Activated CD8-positive, alpha-beta memory T cell treated with anti-CD3 and anti-CD28 coated beads, Interleukin-2, amount 50 U/mL, for 48 hours (primary cell): ENCODE data around the gene KIF1B.
A peak's percentile ranks its signal among the peaks of the same experiment; 100 is the strongest.
"Not testable (repeated sequence)": the region's sequence is repeated elsewhere in the genome, so short reads cannot be mapped to it uniquely, and the experiment has no call there.

Experiments
- DNase-seq: peaks from one replicate; pipeline ENCODE4 v3.0.0-alpha.2; 2020

Gene KIF1B

DNA sequence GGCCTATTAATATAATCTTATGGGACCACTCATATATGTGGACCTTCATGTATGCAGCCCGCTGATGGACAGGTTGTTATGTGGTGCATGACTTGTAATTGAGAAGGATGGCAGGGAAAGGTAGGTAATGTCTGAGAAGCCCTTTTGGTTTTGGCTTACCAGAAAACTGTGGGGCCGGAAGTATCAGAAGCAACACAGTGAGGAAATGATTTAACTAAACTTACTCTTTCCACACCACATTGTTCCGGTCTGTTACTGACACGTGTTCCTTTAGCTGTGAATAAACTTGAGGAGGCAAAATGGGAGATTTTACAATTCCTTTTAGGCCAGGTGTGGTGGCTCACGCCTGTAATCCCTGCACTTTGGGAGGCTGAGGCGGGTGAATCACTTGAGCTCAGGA, 32.4 kb downstream of the KIF1B start:
- DNase-seq = no peak

DNA sequence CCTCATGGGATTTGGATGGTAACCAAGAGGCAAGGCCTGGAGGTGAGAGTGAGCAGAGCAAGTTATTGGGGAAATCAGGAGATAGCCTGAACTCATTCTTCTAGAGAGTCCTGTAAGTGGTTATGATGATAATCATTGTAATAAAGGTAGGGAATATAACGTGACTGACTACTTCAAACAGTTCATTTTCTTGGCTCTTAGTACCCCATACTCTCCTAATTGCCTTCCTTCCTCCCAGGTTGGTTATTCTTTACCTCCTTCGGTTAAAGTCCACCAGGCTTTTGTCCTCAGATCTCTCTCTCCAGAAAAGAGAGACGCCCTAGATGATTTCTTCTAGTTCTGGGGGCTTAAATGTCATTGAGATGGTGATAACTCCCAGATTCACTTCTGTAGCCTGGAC, 35.3 kb downstream of the KIF1B start:
- DNase-seq = no peak

DNA sequence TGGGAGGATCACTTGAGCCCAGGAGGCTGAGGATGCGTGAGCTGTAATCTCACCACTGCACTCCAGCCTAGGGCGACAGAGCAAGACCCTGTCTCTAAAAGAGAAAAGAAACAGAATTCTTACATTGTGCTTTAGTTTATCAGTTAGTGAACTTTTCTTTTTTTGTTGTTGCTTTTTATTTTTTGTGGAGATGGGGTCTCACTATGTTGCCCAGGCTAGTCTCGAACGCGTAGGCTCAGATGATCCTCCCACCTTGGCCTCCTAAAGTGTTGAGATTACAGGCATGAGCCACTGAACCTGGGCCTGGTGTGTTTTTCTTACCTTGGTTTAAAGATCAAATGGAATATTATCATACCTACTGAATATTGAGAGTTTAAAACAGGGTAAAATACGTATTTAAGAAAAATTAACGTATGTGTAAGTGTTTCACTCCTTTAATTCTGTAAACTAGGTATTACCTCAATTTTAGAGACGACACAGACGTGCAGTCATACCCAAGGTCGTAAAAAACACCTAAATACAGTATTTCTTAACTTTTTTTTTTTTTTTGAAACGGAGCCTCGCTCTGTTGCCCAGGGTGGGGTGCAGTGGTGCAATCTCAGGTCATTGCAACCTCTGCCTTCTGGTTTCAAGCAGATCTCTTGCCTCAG, 39.6 kb downstream of the KIF1B start:
- no peak for DNase-seq

DNA sequence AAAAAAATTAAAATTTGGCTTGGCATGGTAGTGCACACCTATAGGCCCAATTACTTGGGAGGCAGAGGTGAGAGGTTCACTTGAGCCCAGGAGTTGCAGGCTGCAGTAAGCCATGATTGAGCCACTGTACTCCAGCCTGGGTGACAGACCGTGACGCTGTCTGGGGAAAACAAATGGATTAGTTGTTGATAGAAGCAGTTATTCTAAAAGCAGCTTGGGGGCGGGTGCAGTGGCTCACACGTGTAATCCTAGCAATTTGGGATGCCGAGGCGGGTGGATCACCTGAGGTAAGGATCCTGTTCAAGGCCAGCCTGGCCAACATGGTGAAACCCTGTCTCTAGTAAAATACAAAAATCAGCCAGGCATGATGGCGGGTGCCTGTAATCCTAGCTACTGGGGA, 40.3 kb downstream of the KIF1B start:
- no peak for DNase-seq

DNA sequence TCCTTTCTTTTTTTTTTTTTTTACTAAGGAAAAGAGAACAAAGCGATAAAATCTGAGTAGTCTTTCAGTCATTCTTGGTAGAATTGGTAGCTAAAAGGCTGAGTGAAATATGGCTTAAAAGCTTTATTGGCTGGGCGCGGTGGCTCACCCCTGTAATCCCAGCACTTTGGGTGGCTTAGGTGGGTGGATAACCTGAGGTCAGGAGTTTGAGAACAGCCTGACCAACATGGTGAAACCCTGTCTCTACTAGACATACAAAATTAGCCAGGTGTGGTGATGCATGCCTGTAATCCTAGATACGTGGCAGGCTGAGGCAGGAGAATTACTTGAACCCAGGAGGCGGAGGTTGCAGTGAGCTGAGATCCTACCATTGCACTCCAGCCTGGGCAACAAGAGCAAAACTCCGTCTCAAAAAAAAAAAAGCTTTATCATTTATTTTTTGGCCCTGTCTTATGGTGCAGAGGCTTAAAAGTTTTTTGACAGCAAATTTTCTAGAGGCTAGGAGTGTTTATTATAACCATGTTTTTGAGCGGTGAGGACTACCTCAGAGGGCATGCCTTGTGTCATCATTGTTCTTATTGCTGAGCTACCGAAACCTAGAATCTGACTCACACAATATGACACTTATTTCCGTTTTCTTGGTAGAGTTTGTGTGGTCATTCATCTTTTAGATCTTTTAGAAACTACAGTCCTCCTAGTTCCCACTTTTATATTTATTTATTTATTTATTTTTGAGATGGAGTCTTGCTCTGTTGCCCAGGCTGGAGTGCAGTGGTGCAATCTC, 41.1 kb downstream of the KIF1B start:
- not testable (repeated sequence) for DNase-seq

DNA sequence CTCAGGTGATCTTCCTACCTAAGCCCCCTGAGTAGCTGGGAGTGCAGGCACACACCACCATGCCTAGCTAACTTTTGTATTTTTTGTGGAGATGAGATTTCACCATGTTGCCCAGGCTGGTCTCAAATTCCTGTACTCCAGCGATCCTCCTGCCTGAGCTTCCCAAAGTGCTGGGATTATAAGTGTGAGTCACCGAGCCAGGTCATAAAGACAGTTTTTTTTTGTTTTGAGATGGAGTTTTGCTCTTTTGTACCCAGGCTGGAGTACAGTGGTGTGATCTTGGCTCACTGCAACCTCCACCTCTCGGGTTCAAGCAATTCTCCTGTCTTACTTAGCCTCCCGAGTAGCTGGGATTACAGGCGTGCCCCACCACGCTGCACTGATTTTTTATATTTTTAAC, 42.1 kb downstream of the KIF1B start:
- no peak for DNase-seq

DNA sequence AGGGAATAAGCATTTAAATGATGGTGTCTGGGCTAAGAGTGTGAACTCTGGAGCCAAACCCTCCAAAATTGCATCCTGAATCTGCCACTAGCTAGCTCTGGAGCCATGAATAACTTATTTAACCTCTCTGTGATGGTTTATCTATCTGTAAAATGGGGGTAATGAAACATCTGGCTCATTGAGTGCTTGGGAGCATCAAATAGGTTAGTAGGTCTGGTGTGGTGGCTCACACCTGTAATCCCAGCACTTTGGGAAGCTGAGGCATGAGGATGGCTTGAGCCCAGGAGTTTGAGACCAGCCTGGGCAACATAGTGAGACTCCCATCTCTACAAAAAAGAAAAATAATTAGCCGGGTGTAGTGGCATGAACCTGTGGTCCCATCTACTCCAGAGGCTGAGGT, 42.8 kb downstream of the KIF1B start:
- no peak for DNase-seq

DNA sequence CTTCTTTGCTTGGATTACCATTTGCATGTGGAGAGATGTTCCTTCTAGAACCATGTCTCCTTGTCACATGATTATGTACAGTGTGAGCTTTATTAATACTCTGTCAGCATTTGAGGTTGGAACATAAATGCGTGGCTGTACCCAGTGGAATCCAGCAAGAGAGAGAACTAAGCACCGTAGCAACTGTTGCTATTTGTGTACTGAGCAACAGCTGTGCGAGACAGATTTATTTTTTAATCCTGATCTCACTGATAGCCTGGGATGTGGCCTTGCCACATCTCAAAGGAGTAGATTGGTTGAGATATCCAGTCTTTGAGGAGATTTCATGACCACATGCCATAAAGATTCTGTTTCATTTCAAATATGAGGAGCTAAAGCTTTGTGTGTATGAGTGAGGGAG, 43.4 kb downstream of the KIF1B start:
- no peak for DNase-seq

DNA sequence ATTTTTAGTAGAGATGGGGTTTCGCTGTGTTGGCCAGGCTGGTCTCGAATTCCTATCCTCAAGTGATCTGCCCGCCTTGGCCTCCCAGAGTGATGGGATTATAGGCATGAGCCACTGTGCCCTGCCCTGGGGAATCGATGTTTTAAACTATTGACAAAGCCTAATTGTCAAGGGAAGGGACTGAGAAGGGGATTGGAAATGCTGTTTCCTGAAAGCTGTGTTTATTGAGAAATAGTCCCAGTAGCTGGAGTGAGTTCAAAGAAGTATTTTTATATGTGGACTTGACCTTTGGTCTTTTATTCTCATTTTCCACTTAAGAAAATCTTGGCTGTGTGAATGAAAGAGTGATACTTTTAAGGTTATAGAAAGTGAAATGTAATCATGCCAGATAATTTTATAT, 47.5 kb downstream of the KIF1B start:
- DNase-seq = no peak

DNA sequence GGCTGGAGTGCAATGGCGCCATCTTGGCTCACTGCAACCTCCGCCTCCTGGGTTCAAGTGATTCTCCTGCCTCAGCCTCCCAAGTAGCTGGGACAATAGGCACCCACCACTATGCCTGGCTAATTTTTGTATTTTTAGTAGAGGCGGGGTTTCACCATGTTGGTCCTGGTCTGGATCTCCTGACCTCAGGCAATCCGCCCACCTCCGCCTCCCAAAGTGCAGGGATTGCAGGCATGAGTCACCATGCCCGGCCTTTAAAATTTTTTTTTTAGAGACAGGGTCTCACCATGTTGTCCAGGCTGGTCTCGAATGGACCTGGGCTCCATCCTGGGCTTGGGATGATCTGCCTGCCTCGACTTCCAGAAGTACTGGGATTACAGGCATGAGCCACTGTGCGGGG, 49.2 kb downstream of the KIF1B start:
- not testable (repeated sequence) for DNase-seq

DNA sequence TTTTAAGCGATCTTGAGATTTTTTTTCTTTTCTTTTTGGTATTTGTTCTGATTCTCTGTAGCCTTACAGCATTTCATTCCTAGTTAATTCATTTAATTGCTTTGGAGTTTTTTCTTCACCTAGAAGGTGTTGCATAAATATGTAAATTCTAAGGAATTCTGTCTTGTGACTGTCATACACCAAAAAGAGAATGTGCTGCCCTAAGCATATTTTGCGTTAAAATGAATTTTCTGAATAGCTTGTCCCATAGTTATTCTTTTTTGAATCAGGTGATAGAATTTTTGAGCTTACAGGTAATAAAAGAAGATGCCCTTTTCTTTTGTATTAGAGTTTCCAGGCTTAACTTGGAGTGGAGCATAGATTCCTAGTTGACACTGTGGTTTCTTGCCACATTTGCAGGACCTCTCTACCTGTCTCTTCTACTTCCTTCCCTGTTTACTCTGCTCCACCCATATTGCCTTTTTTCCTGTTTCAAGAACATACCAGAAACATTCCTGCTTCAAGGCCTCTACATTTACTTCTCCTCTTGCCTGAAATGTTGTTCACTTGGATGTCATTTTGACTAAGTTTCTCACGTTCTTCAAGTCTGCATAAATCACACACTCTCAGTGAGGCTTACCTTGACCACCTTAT, 53.2 kb downstream of the KIF1B start:
- DNase-seq = no peak

DNA sequence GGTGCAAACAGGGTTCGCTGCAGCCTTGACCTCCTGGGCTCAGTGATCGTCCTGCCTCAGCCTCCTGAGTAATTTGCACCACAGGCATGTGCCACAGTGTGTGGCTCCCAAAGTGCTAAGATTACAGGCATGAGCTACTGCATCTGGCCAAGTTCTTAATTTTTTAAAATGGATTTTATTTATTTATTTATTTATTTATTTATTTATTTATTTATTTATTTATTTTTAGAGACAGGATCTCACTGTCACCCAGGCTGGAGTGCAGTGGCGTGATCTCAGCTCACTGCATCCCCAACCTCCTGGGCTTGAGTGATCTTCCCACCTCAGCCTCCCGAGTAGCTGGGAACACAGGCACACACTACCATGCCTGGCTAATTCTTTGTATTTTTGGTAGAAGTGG, 54.7 kb downstream of the KIF1B start:
- no peak for DNase-seq

DNA sequence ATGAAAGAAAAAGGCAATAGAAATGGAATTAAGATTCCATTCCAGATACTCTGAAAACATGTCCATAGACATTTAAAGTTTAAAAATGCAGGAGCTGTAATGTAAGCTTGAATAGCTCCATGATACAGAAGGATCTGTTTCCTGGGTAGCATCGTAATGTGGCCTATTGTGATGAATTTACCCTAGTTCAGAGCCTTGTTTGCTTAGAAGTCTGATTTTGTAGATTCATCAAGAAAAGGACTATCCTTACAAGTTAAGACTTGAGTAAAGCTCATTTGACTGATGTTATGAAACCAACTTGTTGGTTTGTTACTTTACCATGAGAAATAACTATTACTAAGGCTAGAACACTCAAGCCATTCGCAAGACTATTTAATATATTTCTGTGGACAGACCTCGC, 55.5 kb downstream of the KIF1B start:
- no peak for DNase-seq

DNA sequence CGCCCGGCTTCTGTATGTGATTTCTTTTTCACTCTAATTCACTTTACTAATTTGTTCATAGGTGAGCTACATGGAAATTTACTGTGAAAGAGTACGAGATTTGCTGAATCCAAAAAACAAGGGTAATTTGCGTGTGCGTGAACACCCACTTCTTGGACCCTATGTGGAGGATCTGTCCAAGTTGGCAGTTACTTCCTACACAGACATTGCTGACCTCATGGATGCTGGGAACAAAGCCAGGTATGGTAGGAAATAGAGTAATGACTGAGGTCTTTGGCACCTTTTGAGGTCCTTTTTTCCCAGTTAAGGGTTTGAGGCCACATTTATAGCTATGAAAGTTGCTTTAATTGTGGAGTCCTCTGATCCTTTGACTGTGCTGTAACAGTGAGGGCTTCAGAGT, 56.9 kb downstream of the KIF1B start:
- DNase-seq = no peak

DNA sequence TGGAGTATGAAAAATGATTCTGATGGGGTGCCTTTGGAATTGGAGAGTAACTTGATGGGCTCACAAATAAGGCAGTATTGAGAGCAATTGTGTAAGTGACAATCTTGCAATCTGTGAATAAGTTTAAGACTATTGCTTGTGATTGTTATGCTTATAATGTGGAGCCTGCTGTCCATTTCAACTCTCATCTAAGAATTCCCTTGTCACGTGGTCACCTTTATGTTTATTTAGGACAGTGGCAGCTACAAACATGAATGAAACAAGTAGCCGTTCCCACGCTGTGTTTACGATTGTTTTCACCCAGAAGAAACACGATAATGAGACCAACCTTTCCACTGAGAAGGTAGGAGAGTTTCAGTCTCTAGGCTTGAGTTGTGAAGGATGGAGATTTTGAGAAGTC, 57.6 kb downstream of the KIF1B start:
- no peak for DNase-seq

DNA sequence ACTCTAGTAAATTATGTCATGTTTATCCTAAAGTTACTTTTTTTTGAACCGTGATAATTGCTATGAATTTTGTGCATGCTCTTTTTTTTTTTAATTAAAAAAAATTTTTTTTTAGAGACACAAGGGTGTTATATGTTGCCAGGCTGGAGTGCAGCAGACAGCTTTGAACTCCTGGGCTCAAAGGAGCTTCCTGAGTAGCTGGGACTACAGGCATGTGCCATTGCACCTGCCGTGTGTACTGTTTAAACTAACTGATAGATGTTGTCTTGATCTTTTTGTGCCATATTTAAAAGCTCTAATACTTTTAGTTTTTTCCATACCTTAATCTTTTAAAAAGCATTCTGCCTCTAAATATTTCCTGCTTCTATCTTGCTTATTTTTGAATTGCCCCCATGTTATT, 60.7 kb downstream of the KIF1B start:
- no peak for DNase-seq

DNA sequence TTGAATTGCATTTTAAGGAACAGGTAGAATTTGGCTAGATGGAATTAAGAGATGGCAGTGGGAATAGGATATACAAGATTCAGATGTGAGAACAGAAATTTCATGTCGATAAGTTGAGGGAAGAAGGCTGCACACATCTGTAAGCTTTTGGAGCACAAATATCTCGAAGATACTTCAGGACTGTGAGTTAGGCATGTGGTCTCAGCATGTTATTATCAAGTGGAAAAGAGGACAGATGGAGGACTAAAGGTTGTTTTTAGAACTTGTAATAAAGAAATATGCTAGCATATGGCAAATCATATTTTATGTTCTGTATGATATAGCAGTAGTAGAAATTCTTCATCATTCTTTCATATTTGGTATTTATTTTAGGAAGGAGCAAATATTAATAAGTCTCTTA, 61.5 kb downstream of the KIF1B start:
- no peak for DNase-seq

DNA sequence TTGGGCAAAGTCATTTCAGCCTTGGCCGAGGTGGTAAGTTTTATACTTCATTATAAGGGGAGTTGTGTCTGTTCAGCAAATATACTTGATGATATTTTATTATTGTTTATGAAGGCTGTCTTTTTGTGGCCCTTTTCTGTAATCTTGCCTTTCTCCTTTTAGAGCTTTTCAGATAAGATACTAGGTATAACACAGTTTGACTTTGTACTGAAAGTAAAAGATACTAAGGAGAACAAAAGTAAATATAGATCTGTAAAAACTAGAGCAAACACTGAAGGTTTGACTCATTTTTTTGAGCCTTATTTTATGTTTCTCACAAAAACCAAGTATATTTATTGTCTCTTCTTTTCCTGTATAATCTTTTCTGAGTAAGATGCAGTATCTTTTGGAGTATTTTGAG, 61.9 kb downstream of the KIF1B start:
- no peak for DNase-seq

DNA sequence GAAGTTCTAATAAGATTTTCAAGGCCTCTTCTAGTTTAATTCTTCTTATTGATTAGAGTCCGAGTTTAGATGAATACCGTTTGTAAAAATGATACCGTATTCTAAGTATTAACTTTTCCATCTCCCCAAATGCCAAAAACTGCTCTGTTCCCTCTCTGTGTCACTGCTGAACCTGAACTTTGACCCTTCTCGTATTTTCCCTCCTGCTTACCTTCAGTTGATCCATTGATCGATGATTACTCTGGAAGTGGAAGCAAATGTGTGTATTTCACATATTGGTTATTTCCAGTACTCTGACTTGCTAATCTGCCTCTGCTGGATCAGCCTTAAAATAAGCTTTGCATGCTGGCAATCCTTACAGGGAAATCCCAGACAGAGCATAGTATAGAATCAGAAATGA, 68.5 kb downstream of the KIF1B start:
- no peak for DNase-seq

DNA sequence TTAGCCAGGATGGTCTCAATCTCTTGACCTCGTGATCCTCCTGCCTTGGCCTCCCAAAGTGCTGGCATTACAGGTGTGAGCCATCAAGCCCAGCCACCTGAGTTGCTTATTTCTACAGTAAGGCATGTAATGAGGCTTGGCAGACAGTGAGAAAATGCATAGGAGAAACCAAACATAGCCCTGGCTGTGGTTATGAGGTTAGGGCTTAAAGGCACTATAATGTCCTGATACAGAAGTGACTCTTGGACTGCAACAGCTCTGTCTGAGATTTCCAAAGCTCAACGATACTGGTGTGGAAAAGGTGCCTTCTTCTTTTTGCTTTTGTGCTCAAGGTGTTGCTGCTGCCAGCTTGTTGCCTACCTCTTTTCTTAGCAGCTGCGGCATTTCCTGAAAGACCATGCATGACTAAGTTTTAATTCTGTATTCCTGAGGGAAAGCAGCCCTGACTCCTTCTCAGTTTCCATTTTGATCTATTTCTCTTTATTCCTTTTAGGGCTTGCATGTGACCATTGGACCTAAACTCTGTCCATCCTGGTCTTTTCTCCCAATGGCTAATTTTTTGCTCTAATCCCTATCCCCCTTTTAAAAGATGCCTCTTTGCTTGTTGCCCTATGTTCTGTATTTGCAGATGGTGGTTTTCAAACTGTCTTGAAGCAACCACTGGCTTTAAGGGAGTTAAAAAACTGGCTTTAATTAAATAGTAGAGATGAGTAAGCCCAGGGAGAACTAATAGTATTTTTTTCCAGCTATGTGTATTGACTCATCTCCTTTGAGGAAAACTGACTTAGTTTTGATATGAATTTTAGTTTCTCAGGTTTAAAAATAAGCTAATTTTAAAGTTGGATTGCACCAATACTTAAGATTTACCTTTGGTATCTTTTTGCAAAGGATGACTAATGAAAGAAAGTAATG, 70.3 kb downstream of the KIF1B start:
- no peak for DNase-seq

DNA sequence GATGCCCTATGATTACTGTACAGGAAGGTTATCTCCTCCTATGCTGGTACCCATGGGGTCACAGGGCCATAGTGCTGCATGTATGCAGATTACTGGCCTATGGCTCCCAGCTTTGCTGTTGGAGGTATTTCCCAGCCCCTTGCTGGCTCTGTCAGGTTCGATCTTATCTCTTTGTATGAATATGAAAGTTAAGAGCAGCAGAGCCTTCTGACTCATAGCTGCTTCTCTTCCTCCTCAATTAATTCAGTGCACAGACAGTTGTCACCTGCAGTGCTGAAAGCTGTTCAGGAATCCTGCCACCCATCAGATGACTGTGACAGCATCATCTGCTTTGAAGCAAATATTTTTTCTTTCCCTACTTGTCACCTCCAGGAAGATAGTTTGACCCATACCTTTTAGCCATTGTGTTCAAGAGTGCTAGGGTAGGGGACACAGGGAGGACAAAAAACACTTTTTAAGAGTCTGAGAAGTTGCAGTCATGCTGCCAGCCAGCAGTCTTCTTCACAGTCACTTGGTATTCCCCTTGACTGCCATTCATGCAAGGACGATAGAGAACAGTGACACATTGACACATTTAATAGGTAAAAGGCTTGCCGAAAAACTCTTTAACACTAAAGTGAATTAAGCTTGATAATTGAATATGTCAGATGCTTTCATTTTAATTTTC, 73.1 kb downstream of the KIF1B start:
- peak; percentile 59 for DNase-seq

DNA sequence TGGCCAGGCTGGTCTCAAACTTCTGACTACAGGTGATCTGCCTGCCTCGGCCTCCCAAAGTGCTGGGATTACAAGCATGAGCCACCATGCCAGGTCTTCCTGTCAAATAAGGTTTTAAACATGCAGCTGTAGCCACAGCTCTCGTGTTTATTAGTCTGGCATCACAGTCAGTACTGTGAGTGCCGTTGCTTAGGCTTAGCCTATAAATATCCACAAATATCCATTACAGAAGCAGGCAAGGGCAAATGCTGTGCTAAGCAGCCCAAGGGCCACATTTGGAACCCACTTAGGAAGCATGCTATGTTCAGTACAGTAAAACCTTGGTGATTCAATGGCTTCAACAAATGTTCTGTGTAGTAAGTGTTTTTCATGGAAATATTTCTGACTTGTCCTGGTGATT, 75.9 kb downstream of the KIF1B start:
- DNase-seq = no peak
